ENCODE data around the gene SLC43A2.
"Not testable (repeated sequence)": the region's sequence is repeated elsewhere in the genome, so short reads cannot be mapped to it uniquely, and the experiment has no call there.

SLC43A2 gene

DNA sequence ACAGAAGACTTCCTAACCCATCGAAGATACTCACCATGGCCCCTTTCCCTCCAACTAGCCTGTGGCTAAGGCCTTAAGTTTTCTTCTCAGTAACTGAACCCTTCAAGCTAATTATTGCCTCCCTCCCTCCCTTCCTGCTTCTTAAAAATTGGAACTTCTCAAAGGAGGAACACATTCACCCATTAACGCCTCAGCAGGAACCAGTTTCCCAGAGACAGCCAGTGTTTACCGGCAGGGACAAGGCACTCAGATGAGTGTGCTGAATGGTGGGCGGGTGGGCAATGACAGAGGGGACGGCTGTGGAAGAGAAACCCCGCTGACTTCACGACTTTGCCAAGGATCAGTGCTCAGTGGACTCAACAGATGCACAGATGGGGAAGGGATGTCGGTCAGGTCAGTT is 86.3 kb downstream of the SLC43A2 start:
- H3K36me3 Mint-ChIP-seq (ENCODE audit: low read depth): peaks cover 35% of the 10 kb centered on the region
- H3K4me3 Mint-ChIP-seq: no peak overlapping the region
- no peaks in the 10 kb centered on the region for H3K27me3 Mint-ChIP-seq
- ATAC-seq (no peak), DNase-seq (no peak)
- H3K9me3 Mint-ChIP-seq: no peaks in the 10 kb centered on the region
- no peak overlapping the region for H3K27ac Mint-ChIP-seq
- H3K4me1 Mint-ChIP-seq: no peaks in the 10 kb centered on the region

DNA sequence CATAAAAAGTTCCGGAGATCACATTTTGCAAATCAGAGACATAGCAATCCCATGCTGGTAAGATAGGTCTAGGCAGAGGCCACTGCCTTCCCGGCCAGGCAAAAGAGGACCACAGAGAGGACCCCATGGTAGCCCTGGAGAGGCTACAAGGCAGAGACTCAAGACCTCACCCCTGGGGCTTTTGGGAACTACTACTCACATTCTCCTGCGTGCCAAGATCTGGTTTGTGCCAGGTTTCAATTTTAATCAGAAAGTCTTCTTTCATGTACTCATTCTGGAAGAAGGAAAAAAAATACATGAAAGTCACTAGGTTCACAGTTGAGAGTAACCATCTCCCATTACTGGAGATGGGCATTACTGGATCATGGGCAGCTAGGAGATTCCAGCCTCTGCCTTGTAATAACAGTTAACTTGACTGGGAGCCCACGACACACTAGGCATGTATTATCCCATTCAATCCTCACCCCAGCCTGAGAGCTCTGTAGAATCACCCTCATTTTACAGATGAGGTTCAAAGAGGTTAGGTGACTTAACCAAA is 87.2 kb downstream of the SLC43A2 start:
- Mint-ChIP-seq H3K36me3 (ENCODE audit: low read depth) (peaks cover 32% of the 10 kb centered on the region), H3K27ac (no peak overlapping the region), H3K4me1 (no peaks in the 10 kb centered on the region), H3K4me3 (no peak overlapping the region), H3K9me3 (no peaks in the 10 kb centered on the region), H3K27me3 (no peaks in the 10 kb centered on the region)
- ATAC-seq (peak; percentile 20), DNase-seq (no peak)

DNA sequence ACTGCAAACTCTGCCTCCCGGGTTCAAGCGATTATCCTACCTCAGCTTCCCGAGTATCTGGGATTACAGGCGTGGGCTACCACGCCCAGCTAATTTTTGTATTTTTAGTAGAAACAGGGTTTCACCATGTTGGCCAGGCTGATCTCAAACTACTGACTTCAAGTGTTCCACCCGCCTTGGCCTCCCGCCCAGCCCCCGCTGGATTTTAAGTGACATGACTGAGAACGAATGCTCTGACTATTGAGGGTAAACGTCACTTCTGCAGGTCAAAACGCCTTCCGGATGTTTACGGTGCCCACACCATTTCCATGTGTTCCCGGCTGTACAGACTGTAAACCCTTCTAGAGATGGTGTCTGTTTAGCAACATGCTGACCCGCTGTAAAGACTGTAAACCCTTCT is 88.8 kb downstream of the SLC43A2 start:
- ATAC-seq: no peak
- no peaks in the 10 kb centered on the region for H3K4me1 Mint-ChIP-seq
- H3K36me3 Mint-ChIP-seq (ENCODE audit: low read depth): peaks cover 31% of the 10 kb centered on the region
- H3K27me3 Mint-ChIP-seq: no peaks in the 10 kb centered on the region
- H3K9me3 Mint-ChIP-seq: no peaks in the 10 kb centered on the region
- H3K4me3 Mint-ChIP-seq: no peak overlapping the region
- no peak overlapping the region for H3K27ac Mint-ChIP-seq
- DNase-seq: no peak

DNA sequence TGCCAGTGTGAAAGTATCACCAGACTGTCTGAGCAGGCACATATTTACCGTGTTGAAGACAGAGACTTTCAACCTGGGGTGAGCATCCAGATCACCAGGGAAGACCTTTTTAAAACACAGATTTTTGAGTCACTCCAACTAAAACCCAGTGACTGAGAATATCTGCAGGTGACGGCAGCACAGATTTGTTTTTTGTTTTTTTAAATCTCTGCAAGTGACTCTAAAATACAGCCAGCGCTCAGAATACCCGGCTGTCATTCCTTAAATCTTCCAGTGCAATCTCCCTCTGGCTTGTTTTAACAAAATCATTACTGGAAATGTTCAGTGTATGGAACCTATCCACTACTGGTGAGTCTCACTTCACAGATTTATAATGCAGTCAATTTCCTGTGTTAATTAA is 92.9 kb downstream of the SLC43A2 start:
- Mint-ChIP-seq H3K36me3 (ENCODE audit: low read depth) (peaks cover 30% of the 10 kb centered on the region), H3K27me3 (no peaks in the 10 kb centered on the region), H3K4me1 (no peaks in the 10 kb centered on the region), H3K4me3 (no peak overlapping the region), H3K27ac (no peak overlapping the region), H3K9me3 (no peaks in the 10 kb centered on the region)
- DNase-seq: no peak
- ATAC-seq: no peak

DNA sequence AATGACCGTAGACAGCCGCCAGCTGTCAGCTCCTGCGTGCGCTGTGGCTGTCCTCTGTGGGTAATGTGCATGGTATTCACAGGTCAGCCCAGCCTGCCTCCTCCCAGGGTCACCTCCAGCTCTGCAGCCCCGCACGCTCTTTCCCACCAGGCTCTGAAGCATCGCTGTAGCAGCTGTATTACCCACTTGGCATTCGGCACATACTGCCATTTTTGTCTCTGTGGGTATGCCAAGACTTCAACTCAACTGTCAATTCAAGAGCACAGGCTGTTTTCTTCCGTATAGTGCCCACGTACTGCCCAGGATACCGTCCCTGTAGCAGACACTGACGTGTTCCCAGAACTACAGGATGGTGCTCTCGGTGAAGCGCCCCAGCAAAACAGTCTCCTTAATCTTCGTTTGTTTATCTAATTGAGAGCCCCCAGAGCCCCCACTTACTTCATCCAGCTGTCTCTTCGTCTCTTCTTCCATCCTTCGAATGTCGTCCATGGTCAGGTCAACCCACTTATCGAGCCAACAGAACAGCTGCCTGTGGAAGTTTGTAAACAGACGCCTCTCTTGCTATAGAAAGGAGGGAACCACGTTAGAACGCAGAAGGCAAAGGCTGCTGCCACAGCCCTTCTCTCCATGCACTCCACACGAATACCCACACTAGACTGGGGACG is 94.8 kb downstream of the SLC43A2 start:
- ATAC-seq (no peak), DNase-seq (no peak)
- no peaks in the 10 kb centered on the region for H3K4me1 Mint-ChIP-seq
- no peaks in the 10 kb centered on the region for H3K27me3 Mint-ChIP-seq
- H3K4me3 Mint-ChIP-seq: no peak overlapping the region
- H3K36me3 Mint-ChIP-seq (ENCODE audit: low read depth): peaks cover 26% of the 10 kb centered on the region
- no peak overlapping the region for H3K27ac Mint-ChIP-seq
- no peaks in the 10 kb centered on the region for H3K9me3 Mint-ChIP-seq

DNA sequence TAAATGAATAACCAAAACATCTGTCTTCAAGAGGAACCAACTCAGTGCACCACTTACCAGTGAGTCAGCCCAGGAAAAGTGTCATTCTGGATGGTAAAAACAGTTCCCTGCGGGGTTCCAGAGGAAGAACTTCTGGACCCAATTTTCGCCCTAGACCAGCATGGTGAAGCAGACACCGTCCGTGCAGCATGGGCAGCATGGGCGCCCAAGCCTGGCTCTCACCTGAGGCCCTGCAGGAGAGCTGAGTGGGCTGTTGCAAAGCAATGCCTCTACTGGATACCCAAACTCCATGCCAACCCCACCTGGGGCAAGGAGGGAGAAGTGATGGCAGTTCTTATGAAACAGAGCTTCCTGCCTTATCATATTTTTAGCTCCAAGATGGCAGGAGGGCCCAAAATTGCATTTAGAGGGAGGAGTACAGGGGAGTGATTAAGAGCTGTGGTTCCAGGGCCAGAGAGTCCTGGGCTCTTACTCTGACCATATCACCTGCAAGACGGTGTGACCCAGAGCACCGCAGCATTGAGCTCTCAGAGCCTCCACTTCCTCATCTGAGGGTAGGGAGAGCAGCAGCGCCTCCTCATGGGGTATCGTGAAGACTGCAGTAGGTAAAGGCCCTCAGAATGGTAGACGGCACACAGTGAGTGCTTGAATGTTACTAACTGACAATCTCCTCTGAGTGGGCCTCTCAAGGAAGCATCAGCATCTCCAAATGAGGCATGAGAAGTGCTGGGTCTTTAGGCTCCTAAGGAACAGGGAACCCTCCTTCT is 95.6 kb downstream of the SLC43A2 start:
- Mint-ChIP-seq H3K36me3 (ENCODE audit: low read depth) (peaks cover 22% of the 10 kb centered on the region), H3K9me3 (no peaks in the 10 kb centered on the region), H3K4me1 (no peaks in the 10 kb centered on the region), H3K27me3 (no peaks in the 10 kb centered on the region), H3K27ac (no peak overlapping the region), H3K4me3 (no peak overlapping the region)
- ATAC-seq (peak; percentile 36), DNase-seq (peak; percentile 43)

DNA sequence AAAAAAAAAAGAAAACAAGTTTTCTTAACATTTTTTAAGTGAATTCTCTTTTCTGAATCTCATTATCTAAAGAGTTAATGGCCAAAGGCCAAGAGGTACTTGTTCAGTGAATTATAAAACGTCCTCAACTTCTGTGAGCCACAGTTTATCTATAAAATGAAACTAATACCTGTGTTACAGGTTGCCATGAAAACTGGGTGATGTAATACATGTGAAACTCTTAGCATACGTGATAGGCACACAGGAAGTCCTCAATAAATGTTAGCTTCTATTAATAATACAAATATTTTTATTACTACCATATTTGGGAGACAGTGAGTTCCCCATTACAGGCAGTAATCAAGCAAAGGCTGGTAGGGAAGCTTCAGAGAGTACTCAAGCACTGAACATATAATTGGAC is 98.8 kb downstream of the SLC43A2 start:
- Mint-ChIP-seq H3K27ac (no peak overlapping the region), H3K36me3 (ENCODE audit: low read depth) (peaks cover 17% of the 10 kb centered on the region), H3K27me3 (no peaks in the 10 kb centered on the region), H3K4me3 (no peak overlapping the region), H3K9me3 (no peaks in the 10 kb centered on the region), H3K4me1 (no peaks in the 10 kb centered on the region)
- ATAC-seq: no peak
- DNase-seq: no peak

DNA sequence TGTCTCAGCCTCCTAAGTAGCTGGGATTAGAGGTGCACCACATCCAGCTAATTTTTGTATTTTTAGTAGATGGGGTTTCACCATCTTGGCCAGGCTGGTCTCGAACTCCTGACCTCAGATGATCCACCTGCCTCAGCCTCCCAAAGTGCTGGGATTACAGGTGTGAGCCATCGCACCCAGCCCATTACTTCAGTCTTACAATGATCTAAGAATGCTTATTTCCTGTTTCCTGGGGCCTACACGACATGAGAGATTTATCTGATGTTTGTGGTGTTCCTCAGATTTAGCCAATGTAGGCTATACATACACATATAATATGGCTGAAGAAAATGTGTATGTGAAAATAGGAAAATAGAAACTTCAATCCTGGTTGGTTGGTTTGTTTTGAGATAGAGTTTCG is 101.8 kb downstream of the SLC43A2 start:
- not testable (repeated sequence) for H3K27me3 Mint-ChIP-seq, DNase-seq, ATAC-seq, H3K9me3 Mint-ChIP-seq, H3K27ac Mint-ChIP-seq, H3K4me3 Mint-ChIP-seq, H3K4me1 Mint-ChIP-seq
- H3K36me3 Mint-ChIP-seq (ENCODE audit: low read depth): peaks cover 16% of the 10 kb centered on the region

DNA sequence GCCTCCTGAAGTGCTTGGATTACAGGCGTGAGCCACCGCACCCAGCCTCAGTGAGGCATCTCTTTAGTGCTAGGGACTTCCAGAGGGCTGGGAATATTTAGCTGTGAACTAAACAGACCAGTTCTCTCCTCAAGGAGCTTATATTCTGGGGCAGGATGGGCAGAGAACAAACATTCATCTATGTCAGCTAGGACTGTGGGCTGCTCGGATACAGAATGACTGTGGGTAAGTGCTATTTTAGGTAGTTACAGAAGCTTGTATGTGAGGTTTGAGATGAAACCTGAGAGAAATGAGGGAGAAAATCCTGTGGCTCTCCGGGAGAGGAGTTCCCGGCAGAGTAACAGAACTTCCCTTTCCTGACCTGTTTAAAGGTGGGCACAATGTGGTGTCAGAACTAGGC is 106.0 kb downstream of the SLC43A2 start:
- Mint-ChIP-seq H3K9me3 (no peaks in the 10 kb centered on the region), H3K27me3 (no peaks in the 10 kb centered on the region), H3K4me3 (no peak overlapping the region), H3K36me3 (ENCODE audit: low read depth) (peaks cover 10% of the 10 kb centered on the region), H3K4me1 (peaks cover 10% of the 10 kb centered on the region), H3K27ac (no peak overlapping the region)
- no peak for ATAC-seq
- DNase-seq: no peak

DNA sequence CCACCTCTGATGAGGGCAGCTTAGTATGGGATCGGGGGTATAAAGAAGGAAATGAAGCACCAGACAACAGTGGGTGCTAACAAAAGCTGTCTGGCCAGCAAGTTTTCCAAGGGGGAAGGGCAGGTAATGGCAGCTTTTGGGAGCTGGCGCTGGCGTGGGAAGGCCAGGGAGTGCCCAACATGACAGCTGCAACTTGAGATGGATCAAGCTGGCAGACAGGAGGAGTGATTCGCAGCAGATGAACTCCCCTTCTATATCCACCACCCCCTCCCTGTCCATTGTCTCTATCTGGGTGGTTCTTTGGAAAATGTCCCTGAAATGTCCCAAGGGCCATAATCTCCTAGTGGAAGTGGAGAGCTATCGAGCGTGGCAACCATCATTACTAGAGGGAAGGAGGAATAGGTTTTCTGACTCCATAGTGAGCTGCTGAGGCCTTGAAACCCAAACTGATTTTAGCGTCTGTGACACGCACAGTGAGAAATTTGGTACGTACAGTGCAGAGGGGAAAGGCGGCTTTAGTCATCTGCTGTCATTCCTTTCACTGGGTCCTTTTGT is 107.5 kb downstream of the SLC43A2 start:
- peaks cover 12% of the 10 kb centered on the region for H3K4me1 Mint-ChIP-seq
- H3K4me3 Mint-ChIP-seq: no peak overlapping the region
- no peaks in the 10 kb centered on the region for H3K27me3 Mint-ChIP-seq
- peaks cover 10% of the 10 kb centered on the region for H3K36me3 Mint-ChIP-seq (ENCODE audit: low read depth)
- H3K9me3 Mint-ChIP-seq: no peaks in the 10 kb centered on the region
- no peak for DNase-seq
- ATAC-seq: no peak
- no peak overlapping the region for H3K27ac Mint-ChIP-seq

DNA sequence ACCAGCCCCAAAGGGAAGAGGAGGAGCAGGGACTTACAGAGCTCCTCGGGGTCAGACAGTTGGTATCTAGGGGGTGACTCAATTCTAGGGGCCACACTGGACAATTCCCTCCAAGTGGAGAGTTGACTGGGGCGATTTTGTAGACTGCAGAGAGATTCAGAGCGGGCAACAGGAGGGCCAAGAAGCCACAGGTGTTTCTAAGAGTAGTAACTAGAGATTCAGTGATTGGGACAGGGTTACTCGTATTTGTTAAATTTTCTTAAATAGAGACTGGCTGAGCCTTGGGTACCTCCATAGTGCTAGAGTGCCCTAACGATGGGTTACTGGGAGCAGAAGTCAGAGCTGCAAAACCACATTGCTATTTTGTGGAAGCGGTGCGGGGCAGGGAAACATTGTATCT is 109.0 kb downstream of the SLC43A2 start:
- no peak overlapping the region for H3K4me3 Mint-ChIP-seq
- no peak for DNase-seq
- no peaks in the 10 kb centered on the region for H3K27me3 Mint-ChIP-seq
- H3K36me3 Mint-ChIP-seq (ENCODE audit: low read depth): peaks cover 6% of the 10 kb centered on the region
- no peaks in the 10 kb centered on the region for H3K9me3 Mint-ChIP-seq
- no peak for ATAC-seq
- H3K4me1 Mint-ChIP-seq: peaks cover 22% of the 10 kb centered on the region
- no peak overlapping the region for H3K27ac Mint-ChIP-seq
